Activated CD8-positive, alpha-beta memory T cell treated with anti-CD3 and anti-CD28 coated beads, Interleukin-2, amount 50 U/mL, for 24 hours (primary cell): Measurements from ENCODE around the gene RAB26.

Source experiments
- DNase-seq: peaks from one replicate; pipeline ENCODE4 v3.0.0-alpha.2; 2020; ENCODE audit errors: extremely low read depth

Gene RAB26

DNA sequence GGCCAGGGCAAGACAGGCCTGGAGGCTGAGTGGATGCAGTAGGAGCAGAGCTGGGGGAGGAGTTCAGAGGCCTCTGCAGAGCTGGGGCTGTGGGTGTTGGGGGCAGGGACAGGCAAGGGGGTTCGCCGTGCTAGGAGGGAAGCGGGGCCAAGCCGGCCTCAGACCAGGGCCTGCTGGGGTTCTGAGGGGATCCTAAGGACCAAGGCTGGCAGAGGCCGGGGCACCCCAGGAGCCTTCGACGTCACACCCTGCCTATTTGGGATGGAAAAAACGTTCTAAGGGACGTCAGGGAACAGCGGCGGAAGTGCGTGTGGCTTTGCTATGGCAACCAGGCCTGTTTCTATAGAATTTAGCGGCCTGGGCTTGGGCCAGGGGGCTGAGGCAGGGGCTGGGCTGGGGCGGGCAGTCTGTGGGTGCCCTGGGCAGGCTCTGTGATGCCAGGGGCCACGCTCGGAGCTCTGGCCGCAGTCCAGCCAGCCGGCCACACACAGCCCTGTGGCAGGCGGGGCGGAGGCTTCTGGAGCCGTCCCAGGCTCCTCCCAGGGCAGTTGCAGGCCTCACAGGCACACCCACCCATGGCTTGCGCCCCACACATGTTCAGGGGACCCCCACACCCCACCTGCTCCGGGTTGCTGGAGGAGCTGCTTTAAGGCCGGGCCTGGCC is 10.9 kb downstream of the RAB26 start:
- DNase-seq = no peak

DNA sequence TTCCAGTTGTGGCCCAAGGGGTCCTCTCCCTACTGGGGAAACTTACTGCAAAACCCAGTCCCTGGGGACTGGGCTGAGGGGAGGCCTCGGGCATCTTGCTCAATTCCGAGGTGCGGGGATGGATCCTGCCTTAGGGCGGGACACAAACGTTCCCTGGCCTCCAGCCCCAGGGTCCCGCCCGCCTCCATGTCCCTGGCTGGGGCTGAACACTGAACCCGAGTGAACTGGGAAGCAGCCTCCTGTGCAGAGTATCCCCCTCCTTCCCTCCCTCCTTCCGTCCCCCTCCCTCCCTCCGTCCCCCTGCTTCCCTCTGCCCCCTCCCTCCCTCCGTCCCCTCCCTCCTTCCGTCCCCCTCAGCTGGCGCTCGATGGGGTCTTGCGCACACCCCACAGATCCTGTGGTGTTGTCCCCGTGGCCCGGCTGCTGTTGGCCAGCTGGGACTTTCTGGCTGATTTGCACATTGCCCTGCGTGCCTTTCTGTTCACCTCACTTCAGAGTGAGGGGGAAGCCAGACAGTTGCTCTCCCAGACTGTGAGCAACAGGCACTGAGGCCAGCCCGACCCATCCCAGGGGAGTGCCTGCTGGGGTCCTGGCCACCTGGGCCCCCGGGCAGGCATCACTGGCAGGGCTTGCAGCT is 12.6 kb downstream of the RAB26 start:
- DNase-seq = no peak

DNA sequence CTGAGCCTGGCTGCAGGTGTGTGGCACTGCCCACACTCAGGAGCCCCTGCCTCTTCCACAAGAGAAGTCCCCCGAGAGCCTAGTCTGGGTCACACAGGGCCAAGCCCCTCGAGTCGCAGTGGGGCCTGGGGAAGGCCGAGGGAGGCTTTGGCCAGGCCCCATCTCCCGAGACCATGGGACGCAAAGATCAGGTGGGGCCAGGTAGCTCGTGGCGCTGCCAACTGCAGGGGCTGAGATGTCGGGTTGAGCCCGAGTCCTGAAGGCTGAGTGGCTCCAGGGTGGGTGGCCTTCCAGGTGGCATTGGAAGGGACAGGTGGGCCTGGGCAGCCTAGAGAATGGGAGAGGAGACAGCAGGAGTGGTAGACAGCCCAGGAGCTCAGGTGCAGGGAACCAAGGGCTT is 13.5 kb downstream of the RAB26 start:
- DNase-seq = no peak

DNA sequence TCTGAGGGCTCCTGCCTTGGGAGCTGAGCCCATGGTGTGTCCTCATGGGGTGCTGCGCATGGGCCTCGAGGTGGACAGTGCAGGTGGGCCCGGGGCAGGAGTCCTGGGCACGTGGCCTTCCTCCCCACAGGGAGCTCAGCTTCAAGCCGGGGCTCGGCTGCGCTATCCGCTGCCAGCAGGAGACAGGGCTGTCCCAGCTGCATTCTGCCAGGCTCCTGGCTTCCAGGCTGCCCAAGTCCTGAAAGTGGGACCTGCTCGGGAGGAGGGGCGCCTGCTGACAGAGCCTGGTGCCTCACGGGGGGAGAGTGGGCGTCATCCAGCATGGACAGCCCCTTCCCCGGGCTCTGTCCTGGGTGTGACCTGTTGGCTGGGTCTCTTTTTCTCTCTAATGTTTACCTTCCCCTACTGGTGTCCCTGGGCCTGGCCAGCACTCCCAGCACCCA is 14.3 kb downstream of the RAB26 start:
- DNase-seq = no peak

DNA sequence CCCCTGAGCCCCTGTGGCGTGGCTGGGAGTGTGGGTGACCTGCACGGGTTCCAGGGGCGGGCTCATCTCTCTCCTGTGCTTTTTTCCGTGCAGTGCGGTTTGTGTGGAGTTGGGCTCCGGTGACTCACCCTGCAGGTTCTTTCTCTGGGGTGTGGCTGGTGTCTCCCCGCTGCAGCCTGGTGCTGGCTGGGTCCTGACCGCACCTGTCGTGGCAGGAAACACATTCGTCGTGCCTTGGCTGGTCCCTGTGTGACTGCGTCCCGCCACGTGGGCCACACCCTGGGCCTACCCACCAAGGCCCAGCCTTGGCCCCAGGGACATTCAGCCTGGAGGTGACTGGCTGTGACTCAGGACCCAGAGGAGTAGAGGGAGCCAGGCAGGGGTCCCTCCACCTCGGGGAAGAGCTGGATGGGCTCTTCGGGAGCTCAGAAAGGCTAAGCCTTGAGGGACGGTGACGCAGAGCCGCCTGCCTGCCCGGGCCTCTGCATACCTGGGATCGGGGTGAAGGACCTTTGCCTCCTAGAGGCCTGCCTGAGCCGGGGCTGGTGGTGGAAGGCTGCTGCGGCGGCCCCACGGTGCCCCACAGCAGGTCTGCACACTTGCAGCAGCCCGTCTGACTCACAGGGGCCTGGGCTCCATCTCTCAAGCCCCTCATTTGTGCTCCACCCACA is 14.9 kb downstream of the RAB26 start:
- DNase-seq = no peak

DNA sequence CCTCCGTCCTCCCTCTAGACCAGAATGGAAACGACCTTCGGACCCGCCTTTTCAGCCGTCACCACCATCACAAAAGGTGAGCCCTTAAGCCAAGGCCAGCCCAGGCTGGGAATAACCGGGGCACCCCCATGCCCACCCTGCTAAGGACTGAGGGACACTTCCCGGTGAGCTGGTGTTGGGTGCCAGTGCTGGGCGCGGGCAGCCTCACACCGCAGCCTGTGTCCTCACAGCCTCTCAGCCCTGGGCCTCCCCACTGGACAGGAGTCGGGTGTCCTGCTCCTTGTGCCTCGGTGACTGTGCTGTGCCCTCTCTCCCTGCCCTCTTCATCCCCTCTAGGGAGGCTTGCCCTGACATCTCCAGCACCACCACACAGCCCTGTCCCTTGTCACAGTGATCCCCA is 17.4 kb downstream of the RAB26 start:
- DNase-seq = no peak

DNA sequence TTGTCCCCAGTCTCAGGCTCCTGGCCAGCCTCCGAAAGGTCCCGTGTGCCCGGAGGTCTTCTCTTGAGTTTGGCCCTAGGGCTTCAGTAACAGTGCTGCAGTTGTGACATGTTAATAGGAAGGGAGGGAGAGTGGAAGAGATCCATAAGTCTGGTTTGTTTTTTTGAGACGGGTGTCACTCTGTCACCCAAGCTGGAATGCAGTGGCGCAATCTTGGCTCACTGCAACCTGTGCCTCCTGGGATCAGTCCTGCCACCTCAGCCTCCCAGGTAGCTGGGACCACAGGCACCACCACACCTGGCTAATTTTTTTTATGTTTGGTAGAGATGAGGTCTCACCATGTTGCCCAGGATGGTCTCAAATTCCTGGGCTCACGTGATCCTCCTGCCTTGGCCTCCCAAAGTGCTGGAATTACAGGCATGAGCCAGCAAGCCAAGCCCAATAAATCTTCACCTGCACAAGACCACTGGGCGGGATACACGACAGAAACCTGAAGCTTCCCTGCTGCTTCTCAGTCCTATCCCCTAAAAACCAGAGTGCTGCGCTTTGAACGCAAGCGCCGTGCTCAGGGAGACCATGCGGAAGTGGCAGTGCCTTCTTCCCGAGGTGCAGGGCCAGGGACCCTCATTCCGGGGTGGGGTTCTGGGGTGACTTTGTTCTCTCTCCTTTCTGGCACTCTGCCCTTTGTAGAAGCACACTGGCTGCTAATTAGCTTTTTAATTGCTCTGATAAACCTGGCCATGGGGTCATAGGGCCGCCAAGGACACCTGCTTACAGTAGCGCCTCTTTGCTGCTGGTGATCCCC is 18.0 kb downstream of the RAB26 start:
- DNase-seq = no peak

DNA sequence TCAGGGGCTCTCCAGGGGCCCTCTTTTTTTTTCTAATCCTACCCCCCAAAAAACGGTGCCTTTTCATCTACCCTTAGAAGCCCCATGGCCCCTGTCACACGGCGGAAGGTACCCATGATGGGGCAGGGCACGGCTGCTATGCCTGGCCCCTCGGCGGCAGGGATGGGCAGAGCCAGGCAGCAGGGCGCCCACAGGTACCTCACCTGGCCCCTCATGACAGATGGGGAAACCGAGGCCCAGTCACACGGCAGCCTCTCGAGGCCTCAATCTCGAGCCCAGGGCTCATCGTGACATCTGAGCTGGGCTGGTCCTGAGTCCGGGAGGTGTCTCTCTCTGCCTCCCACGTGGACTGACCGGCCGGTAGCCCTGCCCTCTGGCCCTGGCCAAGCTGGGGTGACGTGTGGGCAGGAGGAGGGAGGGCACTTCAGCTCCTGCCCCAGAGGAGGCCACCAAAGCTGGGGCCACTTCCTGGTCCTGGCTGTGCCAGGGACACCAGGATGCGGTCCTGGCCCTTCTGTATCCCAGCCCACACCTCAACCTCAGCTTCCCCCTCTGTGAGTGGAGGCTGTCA is 18.7 kb downstream of the RAB26 start:
- no peak for DNase-seq

DNA sequence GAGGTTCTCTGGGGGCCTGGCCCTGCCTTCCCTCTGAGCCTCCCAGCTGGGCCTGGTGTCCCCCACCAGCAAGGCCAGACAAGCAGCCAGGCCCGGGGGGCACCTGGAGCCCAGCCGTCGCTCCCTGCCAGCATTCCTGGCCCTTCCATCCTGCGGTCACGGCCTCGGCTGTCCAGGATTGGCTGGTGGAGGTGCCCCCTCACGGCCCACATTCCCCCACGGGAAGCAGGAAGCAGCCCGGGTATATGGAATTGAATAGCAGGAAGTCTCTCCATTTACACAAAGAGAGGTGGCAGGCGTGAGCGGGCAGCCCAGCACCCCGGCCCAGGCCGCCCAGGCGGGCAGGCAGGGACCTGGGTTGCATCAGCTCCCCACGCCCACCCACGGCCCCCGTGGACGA is 21.7 kb downstream of the RAB26 start:
- no peak for DNase-seq

DNA sequence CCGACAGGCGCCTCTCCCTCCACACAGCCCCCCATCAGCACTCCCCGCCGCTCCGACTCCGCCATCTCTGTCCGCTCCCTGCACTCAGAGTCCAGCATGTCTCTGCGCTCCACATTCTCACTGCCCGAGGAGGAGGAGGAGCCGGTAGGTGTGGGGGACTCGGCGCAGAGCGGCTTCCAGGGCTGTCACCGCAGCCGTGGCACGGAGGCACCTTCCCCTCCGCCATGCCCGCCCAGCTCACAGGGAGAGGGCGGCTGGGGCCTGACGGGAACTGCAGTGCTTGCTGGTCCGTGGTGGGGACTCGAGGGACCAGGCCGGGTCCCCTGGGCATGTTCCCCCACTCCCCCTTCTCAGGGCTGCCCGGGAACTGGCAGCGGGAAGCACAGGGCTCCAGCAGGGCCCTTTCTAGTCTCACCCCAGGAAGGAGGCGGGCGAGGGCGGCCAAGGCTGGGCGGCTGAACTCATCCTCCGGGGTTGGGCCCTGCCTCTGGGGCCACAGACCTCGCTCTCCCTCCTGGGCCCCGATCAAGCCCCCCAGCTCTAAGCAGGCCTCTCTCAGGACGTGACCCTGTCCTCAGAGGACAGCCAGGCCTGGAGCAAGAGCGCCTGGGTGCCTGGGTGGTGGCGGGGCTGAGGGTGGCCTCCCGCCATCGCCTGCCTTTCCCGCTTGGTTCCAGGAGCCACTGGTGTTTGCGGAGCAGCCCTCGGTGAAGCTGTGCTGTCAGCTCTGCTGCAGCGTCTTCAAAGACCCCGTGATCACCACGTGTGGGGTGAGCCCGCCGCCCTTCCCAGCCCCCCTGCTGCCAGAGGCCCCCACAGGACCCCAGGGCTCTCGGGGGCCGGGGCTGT is 22.4 kb downstream of the RAB26 start:
- no peak for DNase-seq

DNA sequence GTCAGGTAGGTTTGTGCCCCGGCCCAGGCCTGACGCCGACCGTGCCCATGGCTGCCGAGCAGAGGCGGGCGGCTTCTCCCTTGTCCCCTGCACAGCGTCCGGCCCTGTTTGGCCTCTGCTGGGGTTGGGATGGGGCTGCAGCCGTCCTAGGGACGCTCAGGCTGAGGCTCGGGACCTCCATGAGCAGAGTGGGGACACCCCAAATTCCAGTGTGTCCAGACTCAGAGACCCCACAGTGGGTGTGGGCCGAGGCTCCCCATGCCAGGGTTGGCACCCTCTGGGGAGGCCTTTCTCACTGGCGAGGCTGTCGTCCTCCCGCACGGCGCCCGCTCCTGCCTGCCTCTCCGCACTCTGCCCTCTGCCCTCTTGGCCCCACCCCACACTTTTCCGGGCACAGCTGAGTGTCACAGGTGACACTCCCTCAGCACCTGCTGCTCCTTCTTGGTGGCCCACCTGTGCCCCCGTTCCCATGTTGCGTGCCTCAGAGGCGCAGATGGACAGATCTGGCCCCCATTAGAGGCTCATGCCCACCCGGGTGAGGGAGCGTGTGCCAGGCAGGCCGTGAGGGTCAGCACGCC is 23.3 kb downstream of the RAB26 start:
- DNase-seq = no peak

DNA sequence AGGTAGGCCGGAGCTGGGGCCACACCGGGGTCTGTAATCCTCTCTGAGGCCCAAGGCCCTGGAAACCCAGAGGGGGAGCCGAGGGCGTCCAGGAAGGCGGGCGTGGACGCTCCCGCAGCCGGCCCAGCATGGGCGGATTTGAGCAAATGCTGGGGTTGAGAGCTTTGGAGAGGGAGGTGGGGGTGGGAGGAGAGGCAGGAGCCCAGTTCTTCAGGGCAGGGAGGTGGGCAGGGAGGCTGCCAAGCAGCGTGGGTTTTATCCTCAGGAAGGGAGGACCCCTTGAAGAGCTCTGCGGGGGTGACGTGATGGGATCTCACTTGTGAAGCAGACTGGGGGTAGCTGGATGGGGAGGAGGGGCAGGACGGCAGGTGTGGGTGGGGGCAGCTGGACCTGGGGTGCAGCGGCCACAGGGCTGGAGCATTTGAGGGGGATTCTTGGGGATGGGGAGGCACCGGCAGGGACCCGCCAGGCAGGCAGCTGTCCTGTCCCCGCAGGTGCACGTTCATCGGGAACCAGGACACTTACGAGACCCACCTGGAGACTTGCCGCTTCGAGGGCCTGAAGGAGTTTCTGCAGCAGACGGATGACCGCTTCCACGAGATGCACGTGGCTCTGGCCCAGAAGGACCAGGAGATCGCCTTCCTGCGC is 24.4 kb downstream of the RAB26 start:
- DNase-seq = no peak

DNA sequence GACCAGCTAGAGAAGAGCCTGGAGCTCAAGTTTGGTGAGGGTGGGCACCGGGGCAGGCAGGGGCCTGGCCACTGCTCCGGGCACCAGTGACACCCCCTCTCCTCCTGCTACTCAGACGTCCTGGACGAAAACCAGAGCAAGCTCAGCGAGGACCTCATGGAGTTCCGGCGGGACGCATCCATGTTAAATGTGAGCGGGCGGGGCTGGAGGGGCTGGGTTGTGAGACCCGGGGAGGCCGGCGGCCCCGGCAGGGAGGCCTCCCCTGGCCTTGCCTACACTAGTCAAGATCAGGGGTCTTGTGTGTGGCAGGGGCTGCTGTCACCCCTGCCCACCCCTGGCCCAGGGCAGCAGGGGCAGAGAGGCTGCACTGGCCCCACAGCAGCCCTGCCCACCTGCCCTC is 24.9 kb downstream of the RAB26 start:
- DNase-seq = no peak

DNA sequence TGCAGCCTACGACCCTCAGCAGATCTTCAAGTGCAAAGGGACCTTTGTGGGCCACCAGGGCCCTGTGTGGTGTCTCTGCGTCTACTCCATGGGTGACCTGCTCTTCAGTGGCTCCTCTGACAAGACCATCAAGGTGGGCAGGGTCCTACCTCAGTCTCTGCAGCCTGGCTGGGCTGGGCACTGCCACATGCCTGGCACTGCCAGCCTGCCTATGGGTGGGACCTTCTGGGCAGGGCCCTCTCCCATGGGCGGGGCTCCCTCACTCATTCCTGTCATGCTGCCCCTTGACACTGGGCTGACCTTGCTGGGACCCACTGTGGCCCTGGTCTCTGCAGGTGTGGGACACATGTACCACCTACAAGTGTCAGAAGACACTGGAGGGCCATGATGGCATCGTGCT is 25.5 kb downstream of the RAB26 start:
- no peak for DNase-seq

DNA sequence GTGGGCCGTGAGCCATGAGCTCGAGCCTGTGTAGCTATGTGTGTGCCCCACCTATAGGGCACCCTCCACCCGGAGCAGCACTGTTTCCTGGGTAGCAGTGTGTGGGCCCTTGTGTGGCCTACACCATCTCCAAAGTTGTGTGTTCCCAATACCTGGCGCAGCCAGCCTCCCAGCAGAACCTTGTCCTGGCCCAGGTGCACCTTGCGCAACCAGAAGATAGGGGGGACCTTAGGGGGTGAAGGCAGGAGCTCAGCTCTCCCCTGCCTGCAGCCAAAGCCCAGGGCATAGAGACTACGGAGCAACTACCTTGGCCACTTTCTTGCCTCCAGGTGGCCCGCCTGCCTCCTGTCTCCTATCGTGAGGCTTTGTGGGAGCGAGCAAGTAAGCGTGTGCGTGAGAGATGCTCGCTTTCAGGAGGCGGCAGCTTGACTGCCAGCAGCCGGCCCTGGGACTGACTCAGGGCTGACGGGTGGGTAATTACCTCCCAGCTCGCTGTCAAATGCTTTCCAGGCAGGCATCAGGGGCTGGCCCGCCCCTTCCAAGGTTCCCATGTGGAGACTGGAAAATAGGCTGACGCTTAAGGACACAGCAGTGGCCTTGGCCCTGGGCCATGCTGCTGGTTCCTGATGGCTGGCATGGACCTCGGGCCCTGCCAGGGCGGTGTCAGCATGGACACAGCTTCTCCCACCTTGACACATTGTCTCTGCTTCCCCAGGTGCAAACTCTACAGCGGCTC is 26.1 kb downstream of the RAB26 start:
- no peak for DNase-seq

DNA sequence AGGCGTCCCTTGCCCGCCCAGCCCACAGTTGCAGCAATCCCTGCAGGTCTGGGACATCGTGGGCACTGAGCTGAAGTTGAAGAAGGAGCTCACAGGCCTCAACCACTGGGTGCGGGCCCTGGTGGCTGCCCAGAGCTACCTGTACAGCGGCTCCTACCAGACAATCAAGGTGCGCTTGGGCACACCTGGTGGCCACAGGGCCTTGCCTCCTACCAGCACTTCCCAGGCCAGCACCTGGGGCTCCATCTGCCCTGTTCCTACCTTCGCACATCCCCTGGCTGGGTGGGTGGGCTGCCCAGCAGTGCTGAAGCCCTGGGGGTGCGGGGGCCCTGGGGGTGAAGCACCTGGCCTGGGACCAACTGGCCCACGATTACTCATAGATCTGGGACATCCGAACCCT is 27.0 kb downstream of the RAB26 start:
- DNase-seq = no peak

DNA sequence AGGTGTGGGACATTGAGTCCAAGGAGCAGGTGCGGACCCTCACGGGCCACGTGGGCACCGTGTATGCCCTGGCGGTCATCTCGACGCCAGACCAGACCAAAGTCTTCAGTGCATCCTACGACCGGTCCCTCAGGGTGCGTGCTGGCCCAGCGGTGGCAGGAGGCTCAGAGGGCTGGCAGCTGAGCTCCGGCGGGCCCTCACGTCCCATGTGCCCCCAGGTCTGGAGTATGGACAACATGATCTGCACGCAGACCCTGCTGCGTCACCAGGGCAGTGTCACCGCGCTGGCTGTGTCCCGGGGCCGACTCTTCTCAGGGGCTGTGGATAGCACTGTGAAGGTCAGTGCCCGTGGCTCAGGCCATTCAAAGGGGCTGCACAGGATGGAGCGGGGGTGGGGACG is 27.6 kb downstream of the RAB26 start:
- DNase-seq = no peak

DNA sequence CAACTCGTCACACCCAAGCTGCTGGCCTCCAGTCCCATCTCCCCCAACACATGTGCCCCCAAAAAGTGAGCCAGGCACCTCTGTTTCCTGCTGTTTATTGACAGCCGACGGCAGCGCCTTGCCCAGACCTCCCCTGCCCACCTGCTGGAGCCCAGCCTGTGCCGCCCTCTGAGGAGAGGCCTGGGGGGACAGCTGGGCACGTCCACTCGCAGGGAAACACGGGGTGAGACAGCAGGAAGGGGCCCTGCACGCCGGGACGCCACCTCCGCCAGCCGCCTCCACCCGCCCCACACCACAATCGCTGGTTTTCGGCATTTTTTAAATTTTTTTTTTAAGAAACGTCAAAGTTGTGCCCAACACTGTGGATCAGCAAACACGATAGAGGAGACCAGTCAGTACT is 28.7 kb downstream of the RAB26 start:
- DNase-seq = no peak

DNA sequence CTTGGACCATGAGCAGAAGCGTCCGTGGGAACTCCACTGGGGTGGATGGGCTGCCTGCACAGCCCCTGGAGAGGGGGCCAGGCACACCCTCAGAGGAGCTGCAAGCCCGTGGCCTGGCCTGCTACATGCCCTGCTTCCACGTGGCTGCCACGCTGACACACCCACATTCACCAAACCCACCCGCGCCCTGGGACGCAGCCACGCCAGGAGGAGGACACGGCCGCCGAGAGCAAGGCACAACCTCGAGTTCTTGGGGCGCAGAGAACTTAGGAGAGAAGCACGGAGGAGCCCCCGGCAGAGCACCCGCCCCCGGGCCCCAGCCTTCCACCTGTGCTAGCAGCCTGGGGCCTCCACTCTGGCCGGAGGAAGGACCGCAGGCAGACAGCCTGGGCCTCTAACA is 29.1 kb downstream of the RAB26 start:
- DNase-seq = no peak
